ENCODE results near the gene MARF1. TPM values are rescaled to one million over a fixed set of nuclear protein-coding genes. Genes with fewer than 3 reads are reported as not detected.

Gene MARF1
- total RNA-seq, 3 donors from 2014 or later, result 60.1 to 162 (median 90.9) TPM

DNA sequence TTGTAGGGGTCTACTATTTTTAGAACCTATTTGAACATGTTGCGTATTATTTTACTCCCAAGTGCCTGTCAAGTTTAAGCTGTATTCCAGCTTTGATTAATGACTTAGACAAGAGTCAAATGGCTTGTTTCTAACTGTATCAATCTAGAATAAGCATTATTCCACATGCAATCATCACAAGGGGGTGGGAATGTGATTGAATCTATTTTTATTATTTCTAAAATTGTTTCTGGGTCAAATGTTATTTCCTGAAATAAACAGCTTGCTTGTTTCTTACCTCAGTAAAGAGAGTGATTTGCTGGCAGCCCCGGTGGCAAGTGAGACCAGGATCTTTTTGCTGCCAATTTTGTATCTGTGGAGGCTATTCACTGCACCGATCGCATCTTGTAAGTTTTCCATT is 21.5 kb downstream of the MARF1 start:
- no peaks in the 10 kb centered on the region for H3K4me1 ChIP-seq (ENCODE audit: low read depth)
- peaks cover under 1% of the 10 kb centered on the region for H3K36me3 ChIP-seq (ENCODE audit: low read depth)
- ATAC-seq (no peak), DNase-seq (no peak)
- intact Hi-C loops (cut with DNase I, micrococcal nuclease), result no loop called here
- no peak overlapping the region for H3K4me3 ChIP-seq
- no peaks in the 10 kb centered on the region for H3K9me3 ChIP-seq
- TF ChIP-seq, protein P1, sequence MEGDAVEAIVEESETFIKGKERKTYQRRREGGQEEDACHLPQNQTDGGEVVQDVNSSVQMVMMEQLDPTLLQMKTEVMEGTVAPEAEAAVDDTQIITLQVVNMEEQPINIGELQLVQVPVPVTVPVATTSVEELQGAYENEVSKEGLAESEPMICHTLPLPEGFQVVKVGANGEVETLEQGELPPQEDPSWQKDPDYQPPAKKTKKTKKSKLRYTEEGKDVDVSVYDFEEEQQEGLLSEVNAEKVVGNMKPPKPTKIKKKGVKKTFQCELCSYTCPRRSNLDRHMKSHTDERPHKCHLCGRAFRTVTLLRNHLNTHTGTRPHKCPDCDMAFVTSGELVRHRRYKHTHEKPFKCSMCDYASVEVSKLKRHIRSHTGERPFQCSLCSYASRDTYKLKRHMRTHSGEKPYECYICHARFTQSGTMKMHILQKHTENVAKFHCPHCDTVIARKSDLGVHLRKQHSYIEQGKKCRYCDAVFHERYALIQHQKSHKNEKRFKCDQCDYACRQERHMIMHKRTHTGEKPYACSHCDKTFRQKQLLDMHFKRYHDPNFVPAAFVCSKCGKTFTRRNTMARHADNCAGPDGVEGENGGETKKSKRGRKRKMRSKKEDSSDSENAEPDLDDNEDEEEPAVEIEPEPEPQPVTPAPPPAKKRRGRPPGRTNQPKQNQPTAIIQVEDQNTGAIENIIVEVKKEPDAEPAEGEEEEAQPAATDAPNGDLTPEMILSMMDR (IDR thresholded peaks at IDR 0.05), result no peak

DNA sequence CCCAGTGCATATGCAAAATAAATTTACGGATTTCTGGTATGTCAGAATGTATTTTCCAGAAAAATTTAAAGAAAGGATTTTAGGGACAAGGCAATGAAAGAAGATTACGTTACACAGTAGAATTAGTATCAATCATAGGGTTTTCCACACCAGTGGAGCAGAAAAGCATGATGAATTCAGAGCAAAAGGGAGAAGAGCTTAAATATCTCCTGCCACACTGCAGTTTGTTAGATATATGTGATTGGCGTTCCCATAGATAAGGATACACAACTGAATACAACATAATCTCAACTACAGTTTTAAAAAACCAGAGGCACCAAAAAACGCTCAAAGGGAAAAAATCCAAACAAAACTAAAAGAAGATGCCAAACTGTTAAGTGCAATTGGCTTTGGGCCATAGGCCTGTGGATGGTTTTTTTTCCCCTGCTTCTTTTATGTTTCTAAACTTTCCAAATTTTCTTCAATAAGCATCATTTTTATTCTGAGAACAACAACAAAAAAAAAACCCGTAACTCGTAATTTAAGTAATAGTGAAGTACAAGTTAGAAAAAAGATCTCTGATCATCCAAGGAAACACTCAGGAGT is 22.3 kb downstream of the MARF1 start:
- Histone ChIP-seq H3K4me3 (no peak overlapping the region), H3K4me1 (ENCODE audit: low read depth) (no peaks in the 10 kb centered on the region), H3K9me3 (no peaks in the 10 kb centered on the region), H3K36me3 (ENCODE audit: low read depth) (peaks cover 7% of the 10 kb centered on the region)
- TF ChIP-seq, protein P1 (IDR thresholded peaks at IDR 0.05), result no peak
- intact Hi-C loops (cut with DNase I, micrococcal nuclease), result no loop called here
- DNase-seq, result no peak
- ATAC-seq, result no peak

DNA sequence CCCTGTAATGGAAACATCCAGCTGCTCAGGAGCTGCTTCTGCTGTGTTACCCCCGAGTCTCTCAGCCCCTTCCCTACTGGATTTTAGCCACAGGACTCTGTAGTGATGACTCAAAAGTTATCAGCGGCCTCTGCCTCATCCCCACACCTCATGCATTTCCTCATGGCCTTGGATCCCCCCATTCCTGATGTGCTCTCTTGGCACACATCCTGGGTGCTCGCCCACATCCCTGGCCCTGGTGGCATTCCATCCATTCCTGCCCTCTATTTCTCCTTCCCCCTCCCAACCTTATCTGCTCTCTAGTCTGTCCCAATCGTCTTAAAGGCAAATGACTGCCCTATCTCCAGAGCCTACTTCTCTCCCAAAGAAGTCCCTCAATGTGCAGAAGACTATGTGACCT is 24.6 kb downstream of the MARF1 start:
- no peak for ATAC-seq
- intact Hi-C loops (cut with DNase I, micrococcal nuclease), result no loop called here
- Histone ChIP-seq H3K4me1 (ENCODE audit: low read depth) (no peaks in the 10 kb centered on the region), H3K9me3 (no peaks in the 10 kb centered on the region), H3K4me3 (no peak overlapping the region), H3K36me3 (ENCODE audit: low read depth) (peaks cover 7% of the 10 kb centered on the region)
- TF ChIP-seq, protein P1 (IDR thresholded peaks at IDR 0.05), result no peak
- DNase-seq, result no peak

DNA sequence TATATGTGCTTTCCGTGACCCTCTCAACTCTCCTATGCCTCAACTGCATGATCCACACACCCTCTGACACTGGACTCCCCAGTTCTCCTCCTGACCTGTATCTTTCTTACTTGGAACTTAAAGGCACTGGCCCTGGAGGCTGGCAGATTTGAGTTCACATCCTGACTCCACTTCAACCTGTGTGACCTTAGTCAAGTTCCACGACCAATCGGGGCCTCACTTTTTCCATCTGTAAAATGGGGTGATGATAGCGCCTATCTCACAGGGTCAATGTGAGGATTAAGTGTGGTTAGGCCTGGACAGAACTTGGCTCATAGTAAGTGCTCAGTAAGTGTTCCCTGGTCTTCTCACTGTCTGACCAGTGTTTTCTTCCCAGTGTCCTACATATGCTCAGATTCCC is 25.1 kb downstream of the MARF1 start:
- Histone ChIP-seq H3K4me3 (no peak overlapping the region), H3K36me3 (ENCODE audit: low read depth) (peaks cover 7% of the 10 kb centered on the region), H3K4me1 (ENCODE audit: low read depth) (no peaks in the 10 kb centered on the region), H3K9me3 (no peaks in the 10 kb centered on the region)
- intact Hi-C loops (cut with DNase I, micrococcal nuclease), result no loop called here
- no peak for ATAC-seq
- TF ChIP-seq, protein P1 (IDR thresholded peaks at IDR 0.05), result no peak
- no peak for DNase-seq

DNA sequence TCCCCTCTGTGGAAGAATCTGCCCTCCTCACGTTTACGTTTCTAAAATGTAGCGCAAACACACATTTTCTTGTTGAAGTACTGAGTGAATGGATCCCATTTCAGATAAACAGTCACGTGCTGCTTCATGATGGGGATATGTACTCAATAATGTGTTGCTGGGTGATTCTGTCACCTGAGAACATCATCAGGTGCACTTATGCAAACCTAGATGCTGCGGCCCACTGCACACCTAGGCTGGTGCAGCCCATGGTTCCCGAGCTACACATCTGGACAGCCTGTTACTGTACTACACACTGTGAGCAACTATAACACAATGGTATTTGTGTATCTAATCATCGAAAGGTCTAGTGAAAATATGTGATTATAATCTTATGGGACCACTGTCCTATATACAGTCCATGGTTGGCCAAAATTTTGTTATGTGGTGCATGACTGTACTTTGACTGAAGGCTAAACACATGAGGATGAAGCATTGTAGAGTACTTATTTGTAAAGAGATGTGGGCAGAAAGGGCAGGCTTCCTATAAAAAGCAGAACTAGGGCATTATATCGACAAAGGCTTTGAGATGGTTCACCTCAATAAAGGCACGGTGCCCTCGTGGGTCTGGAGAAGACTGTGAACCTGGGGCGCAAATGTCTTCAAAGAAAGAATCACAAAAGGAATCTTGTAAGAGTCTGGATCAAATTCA is 26.3 kb downstream of the MARF1 start:
- TF ChIP-seq, protein P1 (IDR thresholded peaks at IDR 0.05), result no peak
- Histone ChIP-seq H3K9me3 (no peaks in the 10 kb centered on the region), H3K4me1 (ENCODE audit: low read depth) (no peaks in the 10 kb centered on the region), H3K4me3 (no peak overlapping the region), H3K36me3 (ENCODE audit: low read depth) (peaks cover 7% of the 10 kb centered on the region)
- DNase-seq (no peak), ATAC-seq (no peak)
- intact Hi-C loops (cut with DNase I, micrococcal nuclease), result no loop called here
